ENCODE results near the gene DYNC1LI1. TPM values are rescaled to one million over a fixed set of nuclear protein-coding genes. Genes with fewer than 3 reads are reported as not detected.
A peak's percentile ranks its signal among the peaks of the same experiment; 100 is the strongest.

The DYNC1LI1 gene
- polyA plus RNA-seq, 1 donor (not counting 4 experiments of a cell fraction or from before 2014, with no cell fraction given): 64.4 TPM

- Histone ChIP-seq H3K27me3 (ENCODE audit: control insufficient read depth, extremely low read depth, insufficient read depth, low read length) (no peaks in the 10 kb centered on the region), H3K79me2 (ENCODE audit: control insufficient read depth, insufficient read depth, low read length) (no peaks in the 10 kb centered on the region), H4K20me1 (ENCODE audit: control insufficient read depth, extremely low read depth, insufficient read depth, low read length) (no peaks in the 10 kb centered on the region), H3K4me2 (ENCODE audit: control insufficient read depth, extremely low read depth, insufficient read depth, low read depth, low read length) (peak overlapping the region; percentile 56), H3K36me3 (ENCODE audit: control insufficient read depth in 2 of 2, extremely low read depth in 1 of 2, insufficient read depth in 2 of 2, low read length in 2 of 2) (no peaks in the 10 kb centered on the region), H3K9ac (ENCODE audit: control insufficient read depth, extremely low read depth, insufficient read depth, low read length) (no peak overlapping the region), H3K4me3 (ENCODE audit: control insufficient read depth in 2 of 3, extremely low read depth in 1 of 3, insufficient read depth in 2 of 3, low read depth in 1 of 3, low read length in 3 of 3) (no peak overlapping the region), H3K9me3 (ENCODE audit: control insufficient read depth, low read depth, low read length) (no peaks in the 10 kb centered on the region), H3K4me1 (ENCODE audit: control insufficient read depth, extremely low read depth, insufficient read depth, low read length) (peaks cover 15% of the 10 kb centered on the region), H3K9me1 (ENCODE audit: control insufficient read depth, extremely low read depth, insufficient read depth, low read length) (no peaks in the 10 kb centered on the region), H2AFZ (ENCODE audit: control insufficient read depth, low read length) (peak overlapping the region; percentile 29), H3K27ac (ENCODE audit: control insufficient read depth, insufficient read depth, low read length) (no peak overlapping the region)
- peak; percentile 1 for DNase-seq (ENCODE audit: low read depth, low spot score)
- TF ChIP-seq CTCF (optimal IDR thresholded peaks at IDR 0.05 in 1 of 3, IDR thresholded peaks at IDR 0.05 in 1 of 3, conservative IDR thresholded peaks at IDR 0.05 in 1 of 3; ENCODE audit: extremely low read depth in 1 of 3, insufficient read depth in 2 of 3, low read length in 3 of 3) (no peak), EZH2 (IDR thresholded peaks at IDR 0.05; ENCODE audit: low read length) (no peak)
- dilution Hi-C loops (cut with MboI; ENCODE audit: extremely low pct_ligation_motif_present, low sequenced_read_pairs): no loop called here
- peak; percentile 86 for FAIRE-seq
Measured at GRCh38 chr3:32613183-32613582, 42.5 kb upstream of the DYNC1LI1 start.

- H3K9ac ChIP-seq (ENCODE audit: control insufficient read depth, extremely low read depth, insufficient read depth, low read length): no peak overlapping the region
- no peaks in the 10 kb centered on the region for H3K9me1 ChIP-seq (ENCODE audit: control insufficient read depth, extremely low read depth, insufficient read depth, low read length)
- TF ChIP-seq EZH2 (IDR thresholded peaks at IDR 0.05; ENCODE audit: low read length) (no peak), CTCF (optimal IDR thresholded peaks at IDR 0.05 in 1 of 3, IDR thresholded peaks at IDR 0.05 in 1 of 3, conservative IDR thresholded peaks at IDR 0.05 in 1 of 3; ENCODE audit: extremely low read depth in 1 of 3, insufficient read depth in 2 of 3, low read length in 3 of 3) (no peak)
- dilution Hi-C loops (cut with MboI; ENCODE audit: extremely low pct_ligation_motif_present, low sequenced_read_pairs): no loop called here
- no peak overlapping the region for H3K4me3 ChIP-seq (ENCODE audit: control insufficient read depth in 2 of 3, extremely low read depth in 1 of 3, insufficient read depth in 2 of 3, low read depth in 1 of 3, low read length in 3 of 3)
- peaks cover 15% of the 10 kb centered on the region for H3K4me1 ChIP-seq (ENCODE audit: control insufficient read depth, extremely low read depth, insufficient read depth, low read length)
- H2AFZ ChIP-seq (ENCODE audit: control insufficient read depth, low read length): no peak overlapping the region
- H3K27me3 ChIP-seq (ENCODE audit: control insufficient read depth, extremely low read depth, insufficient read depth, low read length): no peaks in the 10 kb centered on the region
- H4K20me1 ChIP-seq (ENCODE audit: control insufficient read depth, extremely low read depth, insufficient read depth, low read length): no peaks in the 10 kb centered on the region
- H3K27ac ChIP-seq (ENCODE audit: control insufficient read depth, insufficient read depth, low read length): no peak overlapping the region
- DNase-seq (ENCODE audit: low read depth, low spot score): no peak
- H3K36me3 ChIP-seq (ENCODE audit: control insufficient read depth in 2 of 2, extremely low read depth in 1 of 2, insufficient read depth in 2 of 2, low read length in 2 of 2): no peaks in the 10 kb centered on the region
- FAIRE-seq: no peak
- no peak overlapping the region for H3K4me2 ChIP-seq (ENCODE audit: control insufficient read depth, extremely low read depth, insufficient read depth, low read depth, low read length)
- H3K79me2 ChIP-seq (ENCODE audit: control insufficient read depth, insufficient read depth, low read length): no peaks in the 10 kb centered on the region
- H3K9me3 ChIP-seq (ENCODE audit: control insufficient read depth, low read depth, low read length): no peaks in the 10 kb centered on the region
Measured at GRCh38 chr3:32612547-32612946, 41.9 kb upstream of the DYNC1LI1 start.
